ENCODE data around the gene ADAMTS1.
A peak's percentile ranks its signal among the peaks of the same experiment; 100 is the strongest.

The ADAMTS1 gene

GRCh38 chr21:26845066-26845758 is at the start of gene ADAMTS1:
ADAMTS1 (minus strand) TSS chr21:26845409; CDS start chr21:26844954, 455 bp downstream.
- no peak within 1 kb of the TSS for H3K27ac ChIP-seq
- peak within 1 kb of the TSS in 1 of 2 experiments; percentile 46 for H3K4me3 ChIP-seq (ENCODE audit: low read depth in 1 of 2, low read length in 1 of 2)
- peaks cover 32 to 38% of the 10 kb centered on the region in 2 experiments for H3K4me1 ChIP-seq (ENCODE audit: control insufficient read depth in 1 of 2, insufficient read depth in 1 of 2, low read depth in 1 of 2, low read length in 1 of 2)
- TF ChIP-seq CTCF (IDR thresholded peaks at IDR 0.05), result no peak
- H3K36me3 ChIP-seq, result no peaks in the 10 kb centered on the region
- peaks cover 98% of the 10 kb centered on the region for H3K27me3 ChIP-seq
- no peaks in the 10 kb centered on the region for H3K9me3 ChIP-seq

DNA sequence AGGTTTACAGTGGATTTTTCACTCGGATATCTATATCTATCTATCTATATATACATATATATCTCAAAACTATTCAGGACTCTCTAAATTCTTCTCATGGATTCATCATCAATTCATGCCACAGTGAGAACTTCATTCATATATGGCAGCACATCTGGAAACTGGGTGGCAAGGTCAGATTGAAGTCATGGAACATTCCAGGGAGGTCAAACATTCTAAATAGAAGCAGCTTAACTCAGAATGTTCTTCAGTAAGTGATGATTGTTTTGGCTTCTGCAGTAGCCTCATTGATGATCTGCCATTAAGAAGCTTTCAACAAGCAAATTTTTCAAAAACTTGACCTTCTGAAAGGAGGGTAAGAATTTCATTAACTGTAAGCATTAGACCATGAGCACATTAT is 46.9 kb upstream of the ADAMTS1 start:
- Histone ChIP-seq H3K27me3 (no peaks in the 10 kb centered on the region), H3K4me1 (ENCODE audit: control insufficient read depth in 1 of 2, insufficient read depth in 1 of 2, low read depth in 1 of 2, low read length in 1 of 2) (no peaks in the 10 kb centered on the region), H3K36me3 (no peaks in the 10 kb centered on the region), H3K9me3 (no peaks in the 10 kb centered on the region), H3K27ac (no peak overlapping the region), H3K4me3 (ENCODE audit: low read depth in 1 of 2, low read length in 1 of 2) (no peak overlapping the region)
- no peak for TF ChIP-seq CTCF (IDR thresholded peaks at IDR 0.05)

- Histone ChIP-seq H3K4me1 (ENCODE audit: control insufficient read depth in 1 of 2, insufficient read depth in 1 of 2, low read depth in 1 of 2, low read length in 1 of 2) (no peaks in the 10 kb centered on the region), H3K9me3 (no peaks in the 10 kb centered on the region), H3K4me3 (ENCODE audit: low read depth in 1 of 2, low read length in 1 of 2) (no peak overlapping the region), H3K27me3 (no peaks in the 10 kb centered on the region), H3K36me3 (no peaks in the 10 kb centered on the region), H3K27ac (no peak overlapping the region)
- TF ChIP-seq CTCF (IDR thresholded peaks at IDR 0.05), result no peak
Measured at GRCh38 chr21:26888931-26889330, 43.7 kb upstream of the ADAMTS1 start.

DNA sequence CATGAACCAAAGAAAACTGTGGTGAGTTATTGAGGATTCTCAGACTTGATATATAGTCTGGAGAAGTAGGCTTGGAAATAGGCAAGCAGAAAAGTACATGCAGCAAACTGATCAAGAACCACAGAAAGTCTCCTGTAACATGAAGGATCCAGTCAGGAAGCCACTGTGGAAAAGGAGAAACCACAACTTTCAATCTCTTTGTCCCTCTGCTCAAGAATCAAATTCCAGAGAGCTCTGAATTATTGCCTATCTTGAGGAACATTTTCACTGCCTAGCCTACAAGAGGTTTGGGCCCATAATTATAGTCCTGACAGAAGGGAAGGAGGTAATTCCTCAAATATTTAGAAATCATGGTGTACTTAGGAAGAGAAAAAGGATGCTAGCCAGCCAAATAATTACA is 43.0 kb upstream of the ADAMTS1 start:
- H3K4me1 ChIP-seq (ENCODE audit: control insufficient read depth in 1 of 2, insufficient read depth in 1 of 2, low read depth in 1 of 2, low read length in 1 of 2), result no peaks in the 10 kb centered on the region
- H3K36me3 ChIP-seq, result no peaks in the 10 kb centered on the region
- H3K4me3 ChIP-seq (ENCODE audit: low read depth in 1 of 2, low read length in 1 of 2), result no peak overlapping the region
- H3K27me3 ChIP-seq, result no peaks in the 10 kb centered on the region
- no peaks in the 10 kb centered on the region for H3K9me3 ChIP-seq
- TF ChIP-seq CTCF (IDR thresholded peaks at IDR 0.05), result no peak
- no peak overlapping the region for H3K27ac ChIP-seq

GRCh38 chr21:26887251-26887650 is 42.0 kb upstream of the ADAMTS1 start:
- H3K9me3 ChIP-seq, result no peaks in the 10 kb centered on the region
- no peak overlapping the region for H3K27ac ChIP-seq
- H3K4me1 ChIP-seq (ENCODE audit: control insufficient read depth in 1 of 2, insufficient read depth in 1 of 2, low read depth in 1 of 2, low read length in 1 of 2), result no peaks in the 10 kb centered on the region
- H3K4me3 ChIP-seq (ENCODE audit: low read depth in 1 of 2, low read length in 1 of 2), result no peak overlapping the region
- H3K27me3 ChIP-seq, result no peaks in the 10 kb centered on the region
- H3K36me3 ChIP-seq, result no peaks in the 10 kb centered on the region
- TF ChIP-seq CTCF (IDR thresholded peaks at IDR 0.05), result no peak
